HG03469 (cell line): ENCODE data around the gene GRM4.

ENCODE experiments used
- ATAC-seq: cut with Tn5 transposase; IDR thresholded peaks from one replicate; pipeline ENCODE4 v1.9.1; 2021; ENCODE audit warnings: mild to moderate bottlenecking, moderate library complexity, moderate number of reproducible peaks; ENCODE audit not compliant: unreplicated experiment

The GRM4 gene

GRCh38 chr6:34143196-34143883 lies 2.5 kb downstream of the GRM4 start:
- ATAC-seq, result no peak

- no peak for ATAC-seq
Observed at GRCh38 chr6:34142061-34142998, 3.6 kb downstream of the GRM4 start.

GRCh38 chr6:34140075-34140474 lies 5.8 kb downstream of the GRM4 start:
- no peak for ATAC-seq

GRCh38 chr6:34138914-34139510 lies 6.9 kb downstream of the GRM4 start:
- no peak for ATAC-seq

GRCh38 chr6:34138191-34138590 lies 7.7 kb downstream of the GRM4 start:
- no peak for ATAC-seq

- ATAC-seq, result no peak
Observed at GRCh38 chr6:34135541-34135940, 10.3 kb downstream of the GRM4 start.

- ATAC-seq, result no peak
Observed at GRCh38 chr6:34132486-34133185, 13.3 kb downstream of the GRM4 start.

GRCh38 chr6:34131326-34132290 lies 14.3 kb downstream of the GRM4 start:
- ATAC-seq, result no peak

GRCh38 chr6:34130862-34131261 lies 15.0 kb downstream of the GRM4 start:
- no peak for ATAC-seq

- no peak for ATAC-seq
Observed at GRCh38 chr6:34129753-34130152, 16.1 kb downstream of the GRM4 start.

GRCh38 chr6:34128045-34128444 lies 17.8 kb downstream of the GRM4 start:
- no peak for ATAC-seq

GRCh38 chr6:34126419-34126818 lies 19.5 kb downstream of the GRM4 start:
- no peak for ATAC-seq

GRCh38 chr6:34125939-34126338 lies 19.9 kb downstream of the GRM4 start:
- ATAC-seq, result no peak

GRCh38 chr6:34120953-34121675 lies 24.8 kb downstream of the GRM4 start:
- ATAC-seq, result no peak

GRCh38 chr6:34115915-34116314 lies 30.0 kb downstream of the GRM4 start:
- no peak for ATAC-seq

GRCh38 chr6:34115403-34115795 lies 30.5 kb downstream of the GRM4 start:
- no peak for ATAC-seq

- ATAC-seq, result no peak
Observed at GRCh38 chr6:34114695-34115402, 31.0 kb downstream of the GRM4 start.

GRCh38 chr6:34113532-34113931 lies 32.4 kb downstream of the GRM4 start:
- ATAC-seq, result no peak

GRCh38 chr6:34112126-34112525 lies 33.8 kb downstream of the GRM4 start:
- no peak for ATAC-seq
